ENCODE data around the gene ABHD17B.
A peak's percentile ranks its signal among the peaks of the same experiment; 100 is the strongest.
"Not testable (repeated sequence)": the region's sequence is repeated elsewhere in the genome, so short reads cannot be mapped to it uniquely, and the experiment has no call there.

Gene ABHD17B

GRCh38 chr9:71911061-71911907 lies at the start of gene ABHD17B, which contains the start of gene C9orf85:
Gene ABHD17B, minus strand, starts transcription at chr9:71911193. Its CDS starts 36,113 bp downstream, at chr9:71875080.
Gene C9orf85, plus strand, starts transcription at chr9:71911639. Its CDS starts 96 bp downstream, at chr9:71911735.
- peak; percentile 97 for DNase-seq

- no peak for DNase-seq
These were observed 44.4 kb upstream of the ABHD17B start for GRCh38 chr9:71955300-71955915.

GRCh38 chr9:71954652-71955051 lies 43.7 kb upstream of the ABHD17B start:
- not testable (repeated sequence) for DNase-seq

- DNase-seq, result no peak
These were observed 33.9 kb upstream of the ABHD17B start for GRCh38 chr9:71944754-71945375.

DNA sequence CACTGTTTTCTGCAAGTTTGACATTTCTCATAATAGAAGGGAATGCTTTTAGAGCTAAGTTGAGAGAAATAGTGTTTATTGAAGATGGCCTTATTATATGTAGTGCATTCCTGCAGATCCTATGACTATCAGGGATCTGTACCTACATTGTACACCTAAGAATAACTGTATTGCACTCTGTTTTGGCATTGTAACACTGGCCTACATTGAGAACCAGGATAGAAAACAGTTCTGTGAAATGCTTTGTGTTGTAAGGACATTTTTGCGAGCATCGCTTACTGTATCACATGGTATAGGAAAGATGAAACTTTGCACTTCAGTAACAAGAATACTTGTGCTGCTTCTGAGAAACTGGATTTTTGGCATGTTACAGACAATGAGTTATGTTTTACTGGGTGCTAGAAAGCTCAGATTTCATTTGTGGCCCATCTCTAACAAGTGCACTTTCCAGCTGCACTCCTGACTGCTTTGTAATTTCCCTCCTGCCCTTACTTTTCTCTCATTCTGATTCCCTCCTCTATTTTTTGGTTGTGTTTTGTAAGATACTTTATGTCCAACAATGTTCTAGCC lies 31.1 kb upstream of the ABHD17B start:
- no peak for DNase-seq

GRCh38 chr9:71941060-71941568 lies 30.1 kb upstream of the ABHD17B start:
- DNase-seq, result no peak

GRCh38 chr9:71937898-71938297 lies 26.9 kb upstream of the ABHD17B start:
- no peak for DNase-seq

- DNase-seq, result no peak
These were observed 26.2 kb upstream of the ABHD17B start for GRCh38 chr9:71937070-71937625.

GRCh38 chr9:71936066-71936465 lies 25.1 kb upstream of the ABHD17B start:
- no peak for DNase-seq

DNA sequence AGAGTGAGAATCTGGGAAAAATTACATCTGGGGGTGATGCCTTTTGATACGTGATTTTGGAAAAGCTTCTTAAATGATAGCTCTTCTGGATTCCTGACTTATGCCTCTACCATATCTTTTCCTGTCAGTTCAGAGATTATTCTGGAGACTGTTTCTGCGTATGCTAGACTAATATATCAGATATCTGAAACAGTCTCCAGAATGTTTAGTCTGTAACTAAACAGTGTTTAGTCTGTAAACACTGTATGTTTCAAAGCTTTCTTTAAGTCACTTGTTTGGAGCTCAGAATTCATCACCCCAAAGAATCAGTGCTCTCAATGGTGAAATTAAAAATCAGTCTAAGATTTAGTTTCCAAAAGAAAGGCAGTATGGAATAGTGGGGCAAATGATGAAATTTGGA lies 20.2 kb upstream of the ABHD17B start:
- no peak for DNase-seq

DNA sequence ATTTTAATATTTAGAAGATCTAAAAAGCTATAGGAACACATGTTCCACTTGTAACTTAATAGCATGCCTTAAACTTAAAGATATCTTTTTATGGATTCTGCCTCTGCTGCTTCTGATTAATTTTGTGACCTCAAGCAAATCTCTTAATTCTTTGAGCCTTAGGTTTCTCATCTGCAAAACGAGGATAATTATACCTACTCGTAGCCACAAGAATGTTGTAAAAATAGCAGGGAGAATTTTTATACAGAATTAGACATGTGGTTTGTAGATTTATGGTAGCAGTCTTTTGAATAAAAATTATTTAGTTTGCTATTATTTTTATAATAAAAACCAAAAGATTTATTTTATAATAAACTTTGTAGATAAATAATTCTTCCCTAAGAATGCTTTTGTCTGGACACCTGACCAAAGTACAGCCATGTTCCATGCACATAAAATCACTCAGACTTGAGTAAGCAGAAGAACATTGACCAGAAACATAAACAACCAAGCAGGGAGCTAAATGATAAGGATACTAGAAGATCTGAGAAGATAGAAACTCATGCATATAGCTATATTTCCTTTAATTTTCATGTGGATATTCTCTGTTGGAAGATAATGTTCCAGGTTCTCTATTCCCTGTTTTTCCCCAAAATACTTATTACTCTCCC lies 18.9 kb upstream of the ABHD17B start:
- no peak for DNase-seq

DNA sequence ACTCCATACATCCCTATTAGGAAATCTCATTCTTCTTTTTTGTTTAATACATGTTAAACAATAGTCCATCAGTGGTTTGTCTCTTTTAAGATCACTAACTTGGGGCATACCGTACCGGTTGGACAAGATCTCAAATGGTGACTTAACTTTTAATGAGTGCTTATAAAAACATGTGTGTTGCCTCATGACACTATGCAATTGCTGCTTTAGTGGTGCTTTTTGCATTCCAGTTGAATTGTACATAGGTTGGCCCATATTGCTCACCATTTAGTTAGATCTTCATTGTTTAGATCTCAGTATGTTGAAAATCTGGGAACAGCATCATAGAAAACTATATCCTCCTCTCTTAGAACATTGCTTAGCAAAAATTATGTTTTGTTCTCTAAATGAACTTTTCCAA lies 18.2 kb upstream of the ABHD17B start:
- no peak for DNase-seq

DNA sequence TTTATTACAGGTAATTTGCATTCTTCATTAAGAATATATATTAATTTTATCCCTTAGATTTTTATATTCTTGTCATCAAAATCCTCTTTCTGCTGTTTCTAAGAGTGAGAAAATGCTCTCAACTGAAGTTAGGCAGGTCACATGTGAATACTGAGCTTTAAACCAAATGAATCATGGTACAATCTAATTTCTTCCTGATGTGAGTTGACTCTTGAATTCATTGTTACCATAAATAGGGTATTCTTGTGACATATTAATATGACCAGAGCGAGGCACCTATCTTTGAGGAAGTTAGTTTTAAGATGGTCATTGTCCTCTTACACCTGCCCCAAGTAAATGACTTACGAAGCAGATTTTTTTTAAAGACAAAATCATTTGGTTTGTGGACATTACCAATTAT lies 17.8 kb upstream of the ABHD17B start:
- no peak for DNase-seq

- DNase-seq, result no peak
These were observed 17.4 kb upstream of the ABHD17B start for GRCh38 chr9:71928376-71928775.

- DNase-seq, result no peak
These were observed 14.8 kb upstream of the ABHD17B start for GRCh38 chr9:71925834-71926233.

- DNase-seq, result no peak
These were observed 13.6 kb upstream of the ABHD17B start for GRCh38 chr9:71924576-71924975.

- DNase-seq, result no peak
These were observed 10.3 kb upstream of the ABHD17B start for GRCh38 chr9:71921190-71921814.

- DNase-seq, result no peak
These were observed 9.6 kb upstream of the ABHD17B start for GRCh38 chr9:71920456-71921189.

DNA sequence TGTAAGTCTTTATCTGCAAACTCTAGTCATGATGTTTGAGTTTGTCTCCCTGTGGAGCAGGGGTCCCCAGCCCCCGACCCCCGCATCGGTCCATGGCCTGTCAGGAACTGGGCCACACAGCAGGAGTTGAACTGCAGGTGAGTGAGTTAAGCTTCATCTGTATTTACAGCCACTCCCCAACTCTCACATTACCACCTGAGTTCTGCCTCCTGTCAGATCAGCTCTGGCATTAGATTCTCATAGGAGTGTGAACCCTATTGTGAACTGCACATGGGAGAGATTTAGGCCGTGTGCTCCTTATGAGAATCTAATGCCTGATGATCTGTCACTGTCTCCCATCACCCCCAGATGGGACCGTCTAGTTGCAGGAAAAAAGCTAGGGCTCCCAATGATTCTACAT lies 7.4 kb upstream of the ABHD17B start:
- DNase-seq, result no peak

DNA sequence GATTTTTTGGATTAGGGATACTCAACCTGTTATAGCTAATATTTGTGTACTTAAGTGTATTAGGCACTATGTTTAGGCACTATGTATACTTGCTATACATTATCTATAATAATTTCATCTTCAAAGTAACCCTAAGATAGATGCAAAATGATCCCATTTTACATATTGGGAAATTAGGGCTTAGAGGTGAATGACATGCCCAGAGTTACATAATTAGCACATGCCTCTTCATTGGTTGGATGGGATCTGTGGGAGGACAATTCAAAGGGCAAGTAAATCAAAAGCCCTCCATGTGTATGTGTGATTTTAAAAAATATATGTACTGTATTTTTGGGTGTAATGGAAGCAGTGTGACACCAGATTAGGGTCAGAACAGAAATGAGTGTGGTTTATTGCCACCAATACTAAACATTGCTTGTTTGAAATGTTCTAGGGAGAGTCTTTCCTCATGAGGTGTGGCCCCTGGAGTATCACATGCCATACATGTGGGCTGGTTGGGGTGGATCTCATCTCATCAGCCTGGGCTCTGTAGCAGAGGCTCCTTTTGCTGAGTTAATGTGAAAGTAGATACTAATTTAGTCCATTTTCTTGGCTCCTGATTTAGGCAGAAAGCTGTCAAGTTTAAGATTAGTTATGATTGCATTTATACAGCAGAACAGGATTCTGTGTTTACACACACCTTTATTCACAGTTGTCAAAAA lies 6.0 kb upstream of the ABHD17B start:
- no peak for DNase-seq

- no peak for DNase-seq
These were observed 4.5 kb upstream of the ABHD17B start for GRCh38 chr9:71915495-71915894.
